ENCODE data around the gene SYNJ1. TPM values are rescaled to one million over a fixed set of nuclear protein-coding genes. Genes with fewer than 3 reads are reported as not detected.

SYNJ1 gene
- total and polyA plus RNA-seq, 2 of the 4 experiments (the other 2 are of a cell fraction): 3.6 to 4.6 TPM

DNA sequence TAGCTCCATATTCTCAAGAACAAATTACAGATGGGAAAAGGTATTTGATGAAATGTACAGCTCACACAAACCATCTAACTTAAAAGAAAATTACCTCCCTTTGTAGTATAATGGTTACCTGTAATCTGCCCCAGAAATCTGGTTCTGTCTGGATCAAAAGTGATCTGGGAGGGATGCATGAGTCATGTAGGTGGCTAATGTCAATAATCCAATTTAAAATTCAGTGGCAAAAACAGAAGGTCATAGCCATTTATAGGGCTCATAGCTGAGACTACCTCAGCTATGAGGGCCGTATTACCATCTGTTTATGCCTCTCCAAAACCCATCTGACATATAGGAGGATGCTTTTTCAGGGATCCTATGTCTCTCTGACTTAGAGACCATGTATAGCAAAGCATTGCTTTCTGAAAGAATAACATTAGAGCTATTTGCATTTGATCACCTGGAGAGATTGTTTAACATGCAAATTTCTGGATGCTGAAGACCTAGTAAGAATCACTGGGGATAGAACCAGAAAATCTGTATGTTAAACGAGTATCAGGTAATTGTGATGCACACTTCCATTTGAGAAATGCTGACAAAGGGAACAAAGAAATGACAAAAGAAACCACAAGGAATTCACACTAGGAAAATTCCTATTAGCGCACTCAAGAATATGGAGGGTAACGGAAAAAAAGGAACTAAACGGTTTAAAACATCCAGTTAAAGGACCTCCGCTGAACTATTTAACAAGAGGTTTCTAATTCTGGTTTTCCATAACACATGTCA, 26.2 kb upstream of the SYNJ1 start:
- in situ Hi-C loops (cut with MboI; ENCODE audit: low sequenced_read_pairs): no loop called here
- POLR2A ChIA-PET (ENCODE audit: unreplicated experiment): no interaction called here
- TF ChIP-seq RAD21 (IDR thresholded peaks at IDR 0.05; ENCODE audit: low read length): no peak
- no peak for TF ChIP-seq BHLHE40 (IDR thresholded peaks at IDR 0.05; ENCODE audit: low read depth, low read length)
- TF ChIP-seq, protein P1, sequence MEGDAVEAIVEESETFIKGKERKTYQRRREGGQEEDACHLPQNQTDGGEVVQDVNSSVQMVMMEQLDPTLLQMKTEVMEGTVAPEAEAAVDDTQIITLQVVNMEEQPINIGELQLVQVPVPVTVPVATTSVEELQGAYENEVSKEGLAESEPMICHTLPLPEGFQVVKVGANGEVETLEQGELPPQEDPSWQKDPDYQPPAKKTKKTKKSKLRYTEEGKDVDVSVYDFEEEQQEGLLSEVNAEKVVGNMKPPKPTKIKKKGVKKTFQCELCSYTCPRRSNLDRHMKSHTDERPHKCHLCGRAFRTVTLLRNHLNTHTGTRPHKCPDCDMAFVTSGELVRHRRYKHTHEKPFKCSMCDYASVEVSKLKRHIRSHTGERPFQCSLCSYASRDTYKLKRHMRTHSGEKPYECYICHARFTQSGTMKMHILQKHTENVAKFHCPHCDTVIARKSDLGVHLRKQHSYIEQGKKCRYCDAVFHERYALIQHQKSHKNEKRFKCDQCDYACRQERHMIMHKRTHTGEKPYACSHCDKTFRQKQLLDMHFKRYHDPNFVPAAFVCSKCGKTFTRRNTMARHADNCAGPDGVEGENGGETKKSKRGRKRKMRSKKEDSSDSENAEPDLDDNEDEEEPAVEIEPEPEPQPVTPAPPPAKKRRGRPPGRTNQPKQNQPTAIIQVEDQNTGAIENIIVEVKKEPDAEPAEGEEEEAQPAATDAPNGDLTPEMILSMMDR (conservative IDR thresholded peaks at IDR 0.05; ENCODE audit: low read depth, low read length): no peak
- TF ChIP-seq MXI1 (IDR thresholded peaks at IDR 0.05; ENCODE audit: borderline replicate concordance, low read depth, low read length): no peak
- TF ChIP-seq POLR2A (IDR thresholded peaks at IDR 0.05; ENCODE audit: low read depth, low read length): no peak
- TF ChIP-seq, protein P2, sequence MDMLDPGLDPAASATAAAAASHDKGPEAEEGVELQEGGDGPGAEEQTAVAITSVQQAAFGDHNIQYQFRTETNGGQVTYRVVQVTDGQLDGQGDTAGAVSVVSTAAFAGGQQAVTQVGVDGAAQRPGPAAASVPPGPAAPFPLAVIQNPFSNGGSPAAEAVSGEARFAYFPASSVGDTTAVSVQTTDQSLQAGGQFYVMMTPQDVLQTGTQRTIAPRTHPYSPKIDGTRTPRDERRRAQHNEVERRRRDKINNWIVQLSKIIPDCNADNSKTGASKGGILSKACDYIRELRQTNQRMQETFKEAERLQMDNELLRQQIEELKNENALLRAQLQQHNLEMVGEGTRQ (IDR thresholded peaks at IDR 0.05; ENCODE audit: low read depth, low read length): no peak
- CTCF ChIA-PET: interaction anchor here (0.5 to 0.7 kb wide), 2 partner anchors 10 to 231 kb away, joined by 3 to 4 read pairs; no protein-coding TSS in a partner anchor
- no peaks in the 10 kb centered on the region for H3K4me1 ChIP-seq (ENCODE audit: control insufficient read depth, insufficient read depth, low read length)
- no peak overlapping the region for H3K18ac ChIP-seq (ENCODE audit: low read depth, low read length)
- no peak overlapping the region for H3K4me2 ChIP-seq (ENCODE audit: low read depth, low read length)
- dilution Hi-C loops (cut with HindIII; ENCODE audit: low sequenced_read_pairs, unreplicated experiment): no loop called here
- peaks cover 4 to 9% of the 10 kb centered on the region in 2 experiments; a peak in 2 of 4 replicates for H3K79me1 ChIP-seq (ENCODE audit: low read depth in 1 of 2, low read length in 2 of 2)
- no TSS peak for BruUV-seq (replicated peaks)
- H3K36me3 ChIP-seq (ENCODE audit: control insufficient read depth, insufficient read depth, low read length): peaks cover 17% of the 10 kb centered on the region
- no peak overlapping the region for H2AK9ac ChIP-seq (replicated peaks; ENCODE audit: low read depth, low read length, poor library complexity)
- no peak overlapping the region for H4K8ac ChIP-seq (ENCODE audit: low read depth in 2 of 2, low read length in 2 of 2)
- H3K4me3 ChIP-seq (ENCODE audit: insufficient read depth, low read depth, low read length): no peak overlapping the region
- no peak overlapping the region for H2BK120ac ChIP-seq (ENCODE audit: low read depth, low read length)
- DNase-seq (no peak), ATAC-seq (ENCODE audit: low read depth) (no peak)
- H2BK5ac ChIP-seq (ENCODE audit: low read depth, low read length, poor library complexity, severe bottlenecking): no peak overlapping the region
- no peak overlapping the region for H3K23ac ChIP-seq (ENCODE audit: low read depth, low read length)
- H3K9ac ChIP-seq (ENCODE audit: low read depth, low read length): no peak overlapping the region
- intact Hi-C loops (cut with micrococcal nuclease): no loop called here
- H3K27ac ChIP-seq (ENCODE audit: insufficient read depth, low read length): no peak overlapping the region
- H3K14ac ChIP-seq (replicated peaks; ENCODE audit: low read depth, low read length): no peak overlapping the region
- no CpG with 5 or more reads among the region's 6 CpGs for WGBS, 2 experiments (ENCODE audit: extremely low coverage in 2 of 2, insufficient read length in 1 of 2)
- H2BK15ac ChIP-seq (ENCODE audit: low read depth, low read length): no peak overlapping the region
- H4K5ac ChIP-seq (ENCODE audit: low read depth, low read length): no peak overlapping the region
- H3K4ac ChIP-seq (ENCODE audit: low read depth, low read length): no peak overlapping the region
- H2BK20ac ChIP-seq (ENCODE audit: low read depth, low read length): no peak overlapping the region
- no peak overlapping the region for H2AFZ ChIP-seq (replicated peaks; ENCODE audit: low read length, poor library complexity)
- H3K9me3 ChIP-seq (ENCODE audit: control insufficient read depth, insufficient read depth, low read length): no peaks in the 10 kb centered on the region
- H3K56ac ChIP-seq (ENCODE audit: extremely low read depth, insufficient read depth, low read length): no peak overlapping the region
- H2AK5ac ChIP-seq (ENCODE audit: low read depth, low read length): no peak overlapping the region
- no peaks in the 10 kb centered on the region; the same call in 1 of the 2 replicates for H3K9me1 ChIP-seq (ENCODE audit: insufficient read depth, low read length)
- no peaks in the 10 kb centered on the region for H3K27me3 ChIP-seq (ENCODE audit: control insufficient read depth, insufficient read depth, low read length)
- no peaks in the 10 kb centered on the region for H4K20me1 ChIP-seq (ENCODE audit: insufficient read depth, low read length)
- no peak overlapping the region for H4K91ac ChIP-seq (ENCODE audit: insufficient read depth, low read depth, low read length)
